Dedifferentiated amniotic fluid mesenchymal stem cell (primary cell): Measurements from ENCODE around the gene OGFR.

Source experiments
- DNase-seq: peaks from one replicate; pipeline ENCODE4 v3.0.0-alpha.2; 2016; ENCODE audit errors: extremely low spot score

The OGFR gene

DNA sequence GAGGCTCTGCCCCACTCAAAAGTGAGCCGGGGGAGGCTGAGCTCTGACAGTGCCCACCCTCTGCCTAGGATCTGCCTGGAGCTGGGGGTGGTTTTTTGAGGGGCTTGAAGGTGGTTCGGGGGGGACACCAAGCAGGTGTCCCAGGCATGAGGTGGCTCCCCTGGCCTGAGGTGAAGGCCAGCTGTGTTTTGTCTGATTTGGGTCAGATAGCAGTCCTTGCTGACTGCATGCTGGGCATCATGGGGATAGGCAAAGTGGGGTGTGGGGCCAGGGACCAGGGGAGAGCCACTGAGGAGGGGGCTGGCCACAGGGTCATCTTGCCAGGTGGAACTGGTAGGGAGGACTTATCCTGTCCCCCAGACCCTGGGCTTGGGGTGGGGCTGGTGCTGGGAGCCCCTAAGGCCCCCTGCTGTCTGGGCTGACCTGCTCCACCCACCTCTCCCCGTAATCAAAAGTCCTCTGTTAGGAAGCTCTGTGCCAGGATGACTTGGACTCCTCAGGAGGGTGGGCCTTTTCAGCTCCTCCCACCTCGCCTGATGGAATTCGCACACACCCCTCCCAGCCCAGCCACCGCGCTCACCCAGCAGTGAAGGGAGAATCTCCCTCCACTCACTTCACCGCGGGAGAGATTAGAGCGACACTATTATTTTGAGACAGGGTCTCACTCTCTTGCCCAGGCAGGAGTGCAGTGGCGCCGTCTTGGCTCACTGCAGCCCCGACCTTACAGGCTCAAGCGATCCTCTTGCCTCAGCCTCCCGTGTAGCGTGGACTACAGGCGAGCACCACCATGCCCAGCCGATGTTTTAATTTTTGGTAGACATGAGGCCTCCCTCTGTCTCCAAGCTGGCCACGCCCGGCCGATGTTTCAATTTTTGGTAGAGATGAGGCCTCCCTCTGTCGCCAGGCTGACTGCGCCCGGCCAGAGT lies 10.7 kb downstream of the OGFR start:
- DNase-seq: no peak

DNA sequence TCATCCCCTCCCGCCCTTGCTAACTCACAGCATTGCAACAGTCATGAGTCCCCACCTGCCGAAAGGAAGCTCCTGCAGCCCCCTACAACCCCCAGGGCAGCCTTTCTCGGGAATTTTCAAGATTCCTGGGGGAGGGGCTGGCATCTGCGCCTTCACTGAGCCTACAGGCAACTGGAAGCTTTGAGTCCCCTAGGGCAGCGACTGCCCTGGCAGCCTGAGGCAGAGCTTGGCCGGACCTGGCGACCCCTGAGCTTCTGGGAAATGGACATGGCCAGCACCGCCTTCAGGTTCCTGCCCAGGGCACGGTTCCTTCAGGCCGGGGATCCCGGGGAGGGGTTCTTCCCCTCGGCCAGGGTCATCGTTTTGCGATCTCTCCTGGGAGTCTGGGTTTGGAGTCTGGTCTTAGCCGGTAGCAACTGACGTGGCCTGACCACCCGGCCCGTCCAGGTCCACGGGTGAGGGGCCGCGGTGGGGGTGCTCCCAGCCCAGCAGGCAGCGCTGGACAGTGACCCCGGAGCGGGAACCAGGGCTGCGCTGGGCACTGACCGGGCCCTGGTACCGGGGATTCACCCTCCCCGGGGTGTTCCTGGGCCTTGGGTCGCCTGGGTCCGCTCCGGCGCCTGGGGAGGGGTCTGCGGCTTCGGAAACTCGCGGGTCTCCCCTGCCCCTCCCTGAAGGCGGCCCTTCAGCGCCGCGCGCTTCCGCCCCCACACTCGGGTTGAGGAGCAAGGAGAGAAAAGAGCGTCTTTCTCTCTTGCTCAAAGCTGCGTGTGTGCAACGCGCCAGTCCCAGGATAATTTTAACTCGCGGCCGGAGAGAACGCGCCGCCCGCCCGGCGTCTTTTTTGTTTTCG lies 11.6 kb downstream of the OGFR start:
- no peak for DNase-seq

DNA sequence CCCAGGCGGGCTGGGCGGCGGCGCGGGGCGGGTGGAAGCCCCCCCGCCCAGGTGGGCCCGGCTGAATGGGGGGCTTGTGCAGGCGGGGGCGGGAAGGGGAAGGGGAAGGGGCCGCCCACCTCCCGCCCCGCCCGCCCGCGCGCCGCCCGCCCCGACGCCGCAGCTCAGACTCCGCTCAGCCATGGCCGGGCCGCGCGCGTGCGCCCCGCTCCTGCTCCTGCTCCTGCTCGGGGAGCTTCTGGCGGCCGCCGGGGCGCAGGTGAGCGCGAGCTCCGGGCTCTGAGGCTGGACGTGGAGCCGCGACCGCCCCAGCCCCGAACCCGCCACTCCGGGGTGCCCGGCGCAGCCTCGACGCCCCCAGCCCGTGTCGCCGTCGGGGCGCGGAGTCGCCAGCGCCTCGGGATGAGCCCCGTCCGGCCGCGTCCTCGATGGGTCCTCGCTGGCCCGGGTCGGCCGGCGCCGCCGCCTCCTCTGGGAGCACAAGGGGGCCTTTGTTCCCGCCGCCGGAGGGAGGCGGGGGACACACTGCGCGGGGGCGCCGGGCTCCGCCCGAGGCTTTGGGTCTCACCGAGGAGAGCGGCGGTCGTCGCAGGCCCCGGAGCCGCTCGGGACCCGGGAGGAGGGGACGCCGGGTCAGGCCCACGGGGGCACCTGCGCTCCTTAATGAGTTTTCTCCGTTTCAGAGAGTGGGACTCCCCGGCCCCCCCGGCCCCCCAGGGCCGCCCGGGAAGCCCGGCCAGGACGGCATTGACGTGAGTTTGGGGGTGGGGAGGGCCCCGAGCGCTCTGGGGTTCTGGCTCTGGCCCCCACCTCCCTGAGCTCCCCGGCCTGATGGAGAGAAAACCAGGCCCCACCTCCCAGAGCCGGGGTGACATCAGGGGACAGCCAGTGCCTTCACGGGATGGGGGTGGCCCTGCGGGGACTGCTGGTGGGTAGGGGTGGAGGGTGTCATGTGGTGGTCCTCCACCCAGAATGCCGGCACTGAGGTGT lies 12.5 kb downstream of the OGFR start, which contains the start of gene COL9A3:
Gene COL9A3, plus strand, starts transcription at position 167 of the 990 bp plus-strand sequence. Its CDS starts 15 bp downstream, at position 182.
- DNase-seq: no peak

DNA sequence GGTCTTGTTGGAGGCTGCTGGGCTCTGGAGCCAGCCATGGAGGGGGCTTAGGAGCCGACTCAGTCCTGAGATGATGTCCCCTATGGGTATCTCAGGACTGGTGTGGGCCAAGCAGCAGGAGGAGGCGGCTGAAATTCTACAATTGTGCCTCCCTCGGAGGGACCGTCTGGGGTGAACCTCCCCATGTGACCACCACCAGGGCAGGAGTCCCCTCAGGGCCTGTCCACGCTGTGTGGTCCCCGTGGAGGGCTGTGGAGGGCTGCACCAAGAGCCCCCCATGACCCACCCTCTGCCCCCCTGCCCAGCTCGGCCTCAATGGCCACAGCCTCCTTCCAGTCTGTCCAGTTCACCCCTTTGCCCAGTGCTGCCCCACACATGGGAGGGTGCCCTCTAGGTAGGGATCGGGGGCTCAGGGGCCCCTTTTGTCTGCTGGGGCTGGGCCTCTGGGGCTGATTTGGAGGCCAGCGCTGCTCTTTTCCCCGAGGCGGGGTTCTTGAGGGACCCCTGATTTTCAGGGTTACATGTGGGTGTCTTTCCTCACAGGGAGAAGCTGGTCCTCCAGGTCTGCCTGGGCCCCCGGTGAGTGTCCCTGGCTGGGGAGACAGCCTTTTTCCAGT lies 13.4 kb downstream of the OGFR start:
- no peak for DNase-seq

DNA sequence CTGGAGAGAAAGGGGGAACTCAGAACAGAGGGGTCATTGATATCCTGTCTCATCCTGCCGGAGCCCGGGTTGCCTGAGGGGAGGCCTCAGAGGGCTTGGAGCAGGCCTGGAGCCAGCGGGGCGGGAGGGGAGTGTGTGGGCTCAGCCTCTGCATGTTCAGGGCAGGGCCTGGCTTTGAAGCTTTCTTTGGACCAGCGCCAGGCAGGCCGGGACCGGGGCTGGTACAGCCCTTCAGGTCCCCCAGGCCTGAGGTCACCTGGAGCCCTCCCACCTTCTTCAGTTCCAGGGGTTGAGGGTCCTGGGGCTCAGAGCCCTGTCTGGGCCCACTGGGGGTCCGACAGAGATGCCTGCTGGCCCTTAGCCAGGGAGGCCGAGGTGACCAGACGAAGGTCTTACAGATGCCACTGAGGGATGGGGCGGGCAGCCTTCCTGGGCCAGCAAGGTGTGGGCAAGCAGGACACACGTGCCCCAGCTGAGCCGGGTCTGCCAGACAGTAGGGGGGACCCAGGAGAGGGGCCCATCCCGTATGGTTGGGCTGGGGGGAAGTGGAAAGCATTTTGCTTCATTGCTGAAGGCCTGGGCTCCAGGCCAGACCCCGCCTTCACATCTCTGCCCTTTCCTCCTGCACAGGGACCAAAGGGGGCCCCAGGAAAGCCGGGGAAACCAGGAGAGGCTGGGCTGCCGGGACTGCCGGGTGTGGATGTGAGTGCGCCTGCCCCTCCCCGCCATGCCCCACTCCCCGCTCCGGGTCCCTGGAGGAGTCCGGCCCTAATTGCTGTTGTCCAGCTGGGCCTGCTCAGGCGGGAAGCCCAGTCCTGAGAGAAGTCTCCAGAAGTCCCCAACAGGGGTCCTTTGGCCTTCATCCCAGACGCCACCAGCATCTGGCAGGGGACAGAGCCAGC lies 14.2 kb downstream of the OGFR start:
- DNase-seq: no peak

DNA sequence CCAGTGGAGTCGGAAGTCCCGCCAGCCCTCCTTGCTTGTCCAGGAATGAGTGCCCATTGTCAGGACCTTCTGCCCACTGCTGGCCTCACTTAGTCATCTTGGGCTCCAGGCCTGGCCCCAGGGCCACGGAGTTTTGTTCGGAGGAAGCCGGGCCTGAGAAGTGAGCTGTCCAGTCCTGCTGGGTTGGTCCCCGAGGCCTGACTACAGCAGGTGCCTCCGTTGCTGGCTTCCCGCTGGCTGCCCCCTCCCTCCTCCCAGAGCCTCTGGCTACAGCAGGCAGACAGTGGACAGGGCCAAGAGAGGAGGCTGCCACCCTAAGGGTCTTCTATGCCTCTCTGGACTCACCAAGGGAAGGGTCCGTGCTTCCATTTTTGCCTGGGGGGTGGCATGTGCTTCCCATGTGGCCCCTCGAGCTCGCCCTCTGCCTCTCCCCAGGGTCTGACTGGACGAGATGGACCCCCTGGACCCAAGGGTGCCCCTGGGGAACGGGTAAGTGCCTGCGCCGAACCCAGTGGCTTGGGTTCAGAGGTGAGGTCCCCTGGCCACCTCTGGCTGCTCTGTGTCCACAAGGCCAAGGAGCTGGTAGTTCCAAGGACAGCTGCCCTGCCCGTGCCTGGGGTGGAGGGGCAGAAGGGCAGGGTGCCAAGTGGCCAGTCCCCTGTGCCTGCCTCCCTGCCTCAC lies 15.0 kb downstream of the OGFR start:
- DNase-seq: no peak

DNA sequence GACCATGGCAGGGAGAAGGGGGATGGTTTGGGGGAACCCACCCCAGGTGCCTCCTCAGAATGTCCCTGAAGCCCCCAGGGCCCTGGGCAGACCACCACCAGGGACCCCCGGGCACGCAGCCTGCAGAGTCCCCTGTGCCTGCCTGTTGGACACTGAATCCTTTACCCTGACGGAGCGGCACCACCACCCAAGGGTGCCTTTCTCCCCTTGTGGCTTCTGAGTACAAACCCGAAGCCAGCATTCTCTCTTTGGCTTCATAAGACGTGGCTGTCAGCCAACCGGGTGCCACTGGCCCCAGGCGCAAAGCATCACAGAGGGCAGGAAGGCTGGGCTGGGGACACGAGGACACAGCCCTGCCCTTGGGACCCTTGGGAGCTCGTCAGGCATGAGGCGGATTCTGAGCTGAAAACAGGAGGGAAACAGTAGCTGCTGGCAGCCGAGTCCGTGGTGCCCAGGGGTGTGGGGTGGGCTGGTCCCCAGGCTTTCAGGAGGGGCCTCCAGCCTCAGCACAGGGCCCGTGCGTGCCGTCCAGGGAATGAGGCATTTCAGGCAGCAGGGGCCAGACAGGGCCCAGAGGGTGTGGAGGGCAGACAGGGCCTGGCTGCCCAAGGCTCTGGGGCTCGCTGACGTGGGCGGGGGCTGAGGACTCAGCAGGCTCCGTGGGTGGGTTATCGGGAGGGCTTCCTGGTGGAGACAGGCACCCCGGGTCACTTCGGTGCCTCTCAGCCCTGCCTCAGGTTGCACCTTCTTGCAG lies 15.8 kb downstream of the OGFR start:
- DNase-seq: no peak

DNA sequence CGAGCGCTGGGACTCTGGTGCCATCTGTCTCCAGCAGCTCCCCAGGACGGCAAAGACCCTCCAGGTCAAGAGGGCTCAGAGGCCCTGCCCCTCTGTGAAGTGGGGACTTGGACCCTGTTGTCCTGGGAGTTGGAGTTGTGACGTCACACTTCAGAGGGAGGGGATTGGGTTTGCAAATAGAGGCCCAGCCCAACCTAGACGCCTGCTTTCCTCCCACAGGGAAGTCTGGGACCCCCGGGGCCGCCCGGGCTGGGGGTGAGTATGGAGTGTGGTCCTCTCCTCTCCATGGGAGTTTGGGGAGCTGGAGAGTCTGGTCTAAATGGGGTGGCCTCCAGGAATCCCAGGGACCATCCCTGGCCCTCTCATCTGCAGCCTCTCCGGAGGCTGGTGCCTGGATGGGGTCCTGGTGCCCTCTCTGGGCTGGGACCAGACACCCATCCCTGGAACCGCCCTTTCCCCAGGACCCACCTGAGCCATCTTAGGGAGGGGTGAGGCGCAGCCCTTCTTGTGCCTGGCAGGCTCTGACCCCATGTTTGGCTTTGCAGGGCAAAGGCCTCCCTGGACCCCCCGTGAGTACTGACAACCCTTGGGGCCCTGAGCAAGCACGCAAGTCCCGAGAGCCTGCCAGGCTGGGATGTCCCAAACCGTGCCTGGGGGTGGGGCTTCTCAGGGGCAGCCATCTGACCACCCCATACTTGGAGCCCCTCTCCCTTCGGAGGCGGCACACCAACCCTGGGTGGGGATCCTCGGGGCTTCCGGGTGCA lies 16.5 kb downstream of the OGFR start:
- DNase-seq: no peak

DNA sequence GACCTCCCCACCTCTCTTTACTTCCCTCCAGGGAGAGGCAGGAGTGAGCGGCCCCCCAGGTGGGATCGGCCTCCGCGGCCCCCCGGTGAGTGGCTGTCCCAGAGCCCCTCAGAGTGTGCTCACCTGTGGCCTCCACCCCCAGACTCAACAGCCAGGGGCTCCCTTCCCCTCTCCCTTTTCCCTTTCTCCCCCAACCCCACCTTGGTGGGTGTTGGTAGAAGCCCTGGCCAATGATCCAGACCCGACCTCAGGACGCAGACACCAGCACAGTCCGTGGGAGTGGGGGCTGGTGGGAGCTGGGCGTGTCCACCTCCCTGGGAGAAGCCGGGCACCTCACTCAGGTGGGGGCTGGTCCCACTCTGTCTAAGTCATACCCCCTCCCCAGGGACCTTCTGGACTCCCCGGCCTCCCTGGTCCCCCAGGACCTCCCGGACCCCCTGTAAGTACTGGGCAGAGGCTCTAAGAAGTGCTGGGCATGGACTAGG lies 17.1 kb downstream of the OGFR start:
- DNase-seq: no peak

DNA sequence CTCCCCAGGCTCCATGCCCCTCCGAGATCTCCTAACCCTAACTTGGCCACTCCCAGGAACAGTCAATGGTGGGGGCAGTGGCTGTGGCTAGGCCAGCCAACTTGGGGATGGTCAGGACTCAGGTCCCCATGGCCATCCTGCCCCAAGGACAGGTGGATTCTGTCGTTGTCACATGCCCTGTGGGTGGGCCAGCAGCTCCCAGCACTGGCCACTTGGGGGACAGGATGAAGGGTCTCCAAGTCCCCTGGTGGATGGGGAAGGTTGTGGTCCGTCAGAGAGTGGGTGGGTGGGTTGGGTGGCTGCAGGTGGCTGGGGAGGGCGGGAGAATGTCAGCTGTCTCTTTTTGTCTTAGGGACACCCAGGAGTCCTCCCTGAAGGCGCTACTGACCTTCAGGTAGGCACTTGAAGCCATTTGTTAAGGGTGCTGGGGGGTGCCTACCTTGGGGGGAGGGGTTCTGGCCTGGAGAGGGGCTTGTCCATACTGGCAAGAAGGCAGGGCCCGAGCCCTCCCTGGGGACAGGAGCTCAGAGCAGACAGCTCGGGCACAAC lies 17.7 kb downstream of the OGFR start:
- DNase-seq: no peak

DNA sequence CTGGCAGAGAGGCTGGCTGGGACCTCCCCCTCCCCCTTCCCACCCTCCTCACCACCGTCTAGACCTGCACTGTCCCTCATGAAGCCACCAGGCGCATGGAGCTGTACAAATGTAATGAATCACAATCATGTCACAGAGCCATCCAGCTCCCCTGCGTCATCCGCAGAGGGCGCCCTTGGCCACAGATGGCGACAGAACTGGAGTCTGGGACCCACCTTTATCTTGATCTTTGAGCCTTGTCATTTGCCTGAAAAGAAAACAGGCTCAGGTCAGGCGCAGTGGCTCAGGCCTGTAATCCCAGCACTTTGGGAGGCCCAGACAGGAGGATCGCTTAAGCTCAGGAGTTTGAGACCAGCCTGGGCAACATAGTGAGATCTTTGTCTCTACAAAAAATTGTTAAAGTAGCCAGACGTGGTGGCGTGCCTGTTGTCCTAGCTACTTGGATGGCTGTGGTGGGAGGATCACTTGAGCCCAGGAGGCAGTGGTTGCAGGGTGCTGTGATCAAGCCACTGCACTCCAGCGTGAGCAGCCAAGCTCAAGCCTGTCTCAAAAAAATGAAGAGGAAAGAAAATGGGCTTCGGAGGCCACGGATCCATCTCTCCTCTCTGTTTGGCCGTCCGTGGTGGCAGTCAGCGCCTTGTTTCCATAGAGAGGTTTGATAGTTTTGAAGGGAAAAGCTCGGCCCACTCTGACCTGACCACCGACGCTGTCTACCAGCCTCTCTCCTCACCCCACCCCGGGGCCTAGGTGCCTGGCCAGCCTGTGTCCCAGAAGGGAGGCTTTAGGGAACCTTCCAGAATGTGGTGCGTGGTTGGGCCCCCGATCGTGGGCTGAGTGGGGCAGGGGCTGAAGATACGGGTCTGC lies 18.4 kb downstream of the OGFR start:
- no peak for DNase-seq

DNA sequence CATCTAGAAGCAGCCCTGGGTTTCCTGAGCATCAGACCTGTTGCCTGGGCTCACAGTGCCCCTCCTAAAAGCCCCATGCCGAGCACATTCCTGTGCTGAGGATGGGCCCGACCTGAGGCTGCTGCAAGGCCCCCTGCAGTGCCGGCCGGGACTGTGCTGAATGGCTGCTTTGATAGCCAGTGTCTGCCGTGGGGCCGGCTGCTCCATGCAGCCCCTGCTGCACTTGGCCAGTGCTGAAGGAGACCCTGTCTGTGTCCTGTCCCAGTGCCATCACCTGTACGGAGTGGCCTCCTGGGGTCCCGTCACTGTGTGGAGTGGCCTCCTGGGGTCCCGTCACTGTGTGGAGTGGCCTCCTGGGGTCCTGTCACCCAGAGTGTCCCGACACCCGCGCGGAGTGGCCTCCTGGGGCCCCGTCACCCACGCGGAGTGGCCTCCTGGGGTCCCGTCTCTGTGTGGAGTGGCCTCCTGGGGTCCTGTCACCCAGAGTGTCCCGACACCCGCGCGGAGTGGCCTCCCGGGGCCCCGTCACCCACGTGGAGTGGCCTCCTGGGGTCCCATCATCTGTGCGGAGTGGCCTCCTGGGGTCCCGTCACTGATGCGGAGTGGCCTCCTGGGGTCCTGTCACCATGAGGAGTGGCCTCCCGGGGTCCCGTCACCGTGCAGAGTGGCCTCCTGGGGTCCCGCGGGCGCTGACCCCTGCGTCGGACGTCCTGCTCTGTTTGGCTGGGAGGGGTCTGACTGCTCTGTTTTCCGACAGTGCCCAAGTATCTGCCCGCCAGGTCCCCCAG lies 19.2 kb downstream of the OGFR start:
- DNase-seq: no peak

DNA sequence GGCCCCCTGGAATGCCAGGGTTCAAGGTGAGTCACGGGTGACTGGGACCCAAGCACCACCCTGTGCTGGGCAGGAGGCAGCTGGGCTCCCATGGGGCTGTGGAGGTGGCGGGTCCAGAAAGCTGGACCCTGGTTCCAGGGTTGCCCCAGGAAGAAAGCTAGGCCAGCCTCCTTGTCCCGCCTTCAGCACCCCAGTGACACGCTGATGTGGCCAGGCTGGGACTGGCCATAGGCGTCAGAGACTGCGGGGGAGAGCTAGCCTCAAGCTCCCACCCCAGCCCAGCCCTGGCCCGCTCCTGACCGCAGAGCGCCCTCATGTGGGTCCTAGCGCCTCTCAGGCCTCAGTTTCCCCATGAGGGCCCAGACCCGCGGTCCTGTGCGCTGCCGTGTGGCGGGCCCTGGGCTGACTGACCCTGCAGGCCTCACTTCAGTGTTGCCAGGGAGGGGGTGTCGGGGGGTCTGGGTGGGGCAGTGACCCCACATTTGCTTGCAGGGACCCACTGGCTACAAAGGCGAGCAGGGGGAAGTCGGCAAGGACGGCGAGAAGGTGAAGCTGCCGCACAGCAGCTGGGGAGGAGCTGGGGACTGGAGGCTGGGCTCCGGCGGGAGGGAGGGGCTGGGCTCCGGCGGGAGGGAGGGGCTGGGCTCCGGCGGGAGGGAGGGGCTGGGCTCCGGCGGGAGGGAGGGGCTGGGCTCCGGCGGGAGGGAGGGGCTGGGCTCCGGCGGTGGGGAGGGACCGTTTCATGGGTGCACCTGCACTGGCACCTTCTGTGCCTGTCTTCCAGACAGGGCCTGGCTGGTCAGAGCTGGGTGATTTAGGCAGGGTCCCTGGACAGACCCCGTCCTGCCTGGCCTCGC lies 20.1 kb downstream of the OGFR start:
- DNase-seq: no peak

DNA sequence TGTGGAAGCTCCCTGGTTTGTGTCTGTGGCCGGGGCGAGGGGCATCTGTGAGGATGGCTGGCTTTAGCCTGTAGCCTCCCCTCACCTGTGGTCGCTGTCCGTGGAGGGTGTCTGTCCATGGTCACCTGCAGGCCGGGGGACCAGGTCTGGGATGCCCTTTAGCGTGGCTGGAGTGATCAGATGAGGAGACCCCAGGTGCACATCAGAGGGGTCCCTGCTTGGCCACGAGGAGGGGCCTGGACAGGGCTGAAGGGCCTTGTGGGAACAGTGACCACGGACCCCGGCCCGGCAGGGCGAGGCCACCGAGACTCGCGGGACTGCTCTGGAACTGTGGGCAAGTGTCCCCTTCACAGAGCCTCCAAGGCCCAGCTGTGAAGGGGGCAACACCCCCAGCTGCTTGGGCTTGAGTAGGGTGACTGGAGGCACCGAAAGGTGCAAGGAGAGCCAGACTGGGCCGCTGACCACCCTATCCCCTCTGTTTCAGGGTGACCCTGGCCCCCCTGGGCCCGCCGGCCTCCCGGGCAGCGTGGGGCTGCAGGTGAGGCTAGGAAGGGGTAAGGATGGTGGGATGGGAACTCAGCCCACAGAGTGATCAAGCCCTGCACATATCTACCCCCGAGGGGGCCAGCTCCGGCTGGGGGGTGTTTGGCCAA lies 20.8 kb downstream of the OGFR start:
- DNase-seq: no peak
